Endothelial cell of umbilical vein (primary cell): ENCODE data around the gene SLC33A1. TPM values are rescaled to one million over a fixed set of nuclear protein-coding genes. Genes with fewer than 3 reads are reported as not detected.

Experiments used
- BruUV-seq: library from RNA; stranded (reverse); fragments of 400-500 nt; replicated peaks from 2 replicates; lab custom pipeline; 2021; lab: Mats Ljungman, UMichigan
- CTCF ChIA-PET: fragments of 300-600, 350-600 bp; sonication (Branson Sonifier 250); formaldehyde crosslinking; loops from one replicate; lab custom pipeline; 2021; ENCODE audit warnings: antibody characterized with exemption, inconsistent platforms; lab: Charles Lee
- POLR2A ChIA-PET: fragments of 300-600, 350-600 bp; sonication (Branson Sonifier 250); formaldehyde crosslinking; loops from one replicate; lab custom pipeline; 2021; ENCODE audit warnings: antibody characterized with exemption, inconsistent platforms; lab: Charles Lee
- DNase-seq: peaks from one replicate; pipeline ENCODE4 v3.0.0-alpha.2; 2011; ENCODE audit warnings: low read depth, low spot score
- FAIRE-seq: peaks from 2 replicates; lab custom pipeline; 2011; peaks lifted over from hg19 to GRCh38; lab: Jason Lieb, UNC
- H2AFZ ChIP-seq: 2 replicates; pipeline ENCODE4 v1.6.0; 2012; ENCODE audit warnings: low read depth, low read length, control low read depth, inconsistent platforms
- H3K27ac ChIP-seq: 2 replicates; pipeline ENCODE4 v1.5.1; 2011; ENCODE audit warnings: low read depth, mild to moderate bottlenecking, control low read depth, low read length, moderate library complexity; ENCODE audit not compliant: insufficient read depth
- H3K27me3 ChIP-seq, 2 experiments: 2 replicates each; pipeline versions ENCODE4 v1.6.0 to v1.6.1; 2011; ENCODE audit warnings: low read length in 2 of 2, mixed read lengths in 1 of 2; ENCODE audit not compliant: control insufficient read depth in 2 of 2, insufficient read depth in 2 of 2
- H3K36me3 ChIP-seq, 2 experiments: 2 replicates in 1 of 2; 3 replicates in 1 of 2; pipeline ENCODE4 v1.5.1; 2011; ENCODE audit warnings: low read length in 2 of 2, mild to moderate bottlenecking in 1 of 2, moderate library complexity in 1 of 2; ENCODE audit not compliant: control insufficient read depth in 2 of 2, insufficient read depth in 2 of 2; ENCODE audit errors: extremely low read depth in 1 of 2
- H3K4me1 ChIP-seq: 3 replicates; pipeline ENCODE4 v1.5.1; 2011; ENCODE audit warnings: mild to moderate bottlenecking, low read length; ENCODE audit not compliant: control insufficient read depth, insufficient read depth; ENCODE audit errors: extremely low read depth
- H3K4me2 ChIP-seq: 2 replicates; pipeline ENCODE4 v1.6.1; 2011; ENCODE audit warnings: low read length, control low read depth, mixed read lengths; ENCODE audit not compliant: insufficient read depth
- H3K4me3 ChIP-seq, 3 experiments: fragments of 200-600 bp in 1 of 3; sonication (generic), shearing (Covaris generic) in 1 of 3; replicated peaks in 1 of 3; 2 replicates each; pipeline ENCODE4 v1.5.1; 2011 to 2016; ENCODE audit warnings: control low read depth in 3 of 3, low read length in 3 of 3, mild to moderate bottlenecking in 2 of 3, inconsistent platforms in 1 of 3, low read depth in 1 of 3, moderate library complexity in 1 of 3; ENCODE audit not compliant: insufficient read depth in 1 of 3
- H3K79me2 ChIP-seq: 2 replicates; pipeline ENCODE4 v1.6.0; 2012; ENCODE audit warnings: low read length, inconsistent platforms; ENCODE audit not compliant: control insufficient read depth, insufficient read depth
- H3K9ac ChIP-seq: replicated peaks from 2 replicates; pipeline ENCODE3; 2011; ENCODE audit warnings: low read length, control low read depth; ENCODE audit not compliant: insufficient read depth; ENCODE audit errors: extremely low read depth
- H3K9me1 ChIP-seq: replicated peaks from 3 replicates; pipeline ENCODE4 v1.6.0; 2011; ENCODE audit warnings: mild to moderate bottlenecking, low read length; ENCODE audit not compliant: control insufficient read depth, insufficient read depth; ENCODE audit errors: extremely low read depth
- H3K9me3 ChIP-seq: replicated peaks from 2 replicates; pipeline ENCODE4 v1.5.1; 2012; ENCODE audit warnings: low read length, inconsistent platforms; ENCODE audit not compliant: control insufficient read depth, insufficient read depth
- H4K20me1 ChIP-seq: replicated peaks from 2 replicates; pipeline ENCODE3; 2011; ENCODE audit warnings: mild to moderate bottlenecking, low read length; ENCODE audit not compliant: control insufficient read depth, insufficient read depth; ENCODE audit errors: extremely low read depth
- CTCF ChIP-seq, 2 donors: IDR thresholded peaks; 1 replicate in 1 of 2; 2 replicates in 1 of 2; pipeline ENCODE4 v1.5.1; 2011; ENCODE audit warnings: low read length in 2 of 2, mild to moderate bottlenecking in 2 of 2, moderate library complexity in 2 of 2, control low read depth in 1 of 2, inconsistent platforms in 1 of 2, low read depth in 1 of 2; ENCODE audit not compliant: insufficient read depth in 1 of 2; ENCODE audit errors: extremely low read depth in 1 of 2
- EZH2 ChIP-seq: IDR thresholded peaks from 2 replicates; pipeline ENCODE4 v1.6.1; 2012; ENCODE audit warnings: borderline replicate concordance, low read depth, mild to moderate bottlenecking, moderate library complexity, low read length, inconsistent platforms; ENCODE audit not compliant: severe bottlenecking
- FOS ChIP-seq: IDR thresholded peaks from 2 replicates; pipeline ENCODE4 v1.6.1; 2011; ENCODE audit warnings: mild to moderate bottlenecking, low read length, moderate library complexity, borderline replicate concordance; ENCODE audit not compliant: insufficient read depth
- GATA2 ChIP-seq: IDR thresholded peaks from 2 replicates; pipeline ENCODE4 v1.7.0; 2011; ENCODE audit warnings: low read depth, mild to moderate bottlenecking, moderate library complexity, mixed read lengths, low read length; ENCODE audit not compliant: insufficient read length, insufficient read depth
- JUN ChIP-seq: IDR thresholded peaks from 2 replicates; pipeline ENCODE4 v1.6.1; 2011; ENCODE audit warnings: borderline replicate concordance, low read depth; ENCODE audit not compliant: insufficient read length, insufficient read depth
- MAX ChIP-seq: IDR thresholded peaks from 2 replicates; pipeline ENCODE4 v1.6.1; 2011; ENCODE audit not compliant: insufficient read depth, insufficient read length
- MYC ChIP-seq: IDR thresholded peaks from one replicate; pipeline ENCODE4 v1.6.1; 2011; ENCODE audit warnings: mild to moderate bottlenecking, low read depth, low read length
- POLR2A ChIP-seq: IDR thresholded peaks from 2 replicates; pipeline ENCODE4 v1.6.1; 2012; ENCODE audit warnings: low read depth, mild to moderate bottlenecking, control low read depth, low read length
- POLR2AphosphoS5 ChIP-seq: IDR thresholded peaks from 2 replicates; pipeline ENCODE4 v1.6.1; 2012; ENCODE audit warnings: low read depth, mild to moderate bottlenecking, control low read depth, low read length, moderate library complexity; ENCODE audit not compliant: insufficient read depth
- dilution Hi-C: fragments of 300-500 bp; cut with MboI; formaldehyde crosslinking; loops from one replicate; pipeline ENCODE4 v1.15.0; 2019; ENCODE audit warnings: low sequenced_read_pairs; ENCODE audit not compliant: extremely low pct_ligation_motif_present
- intact Hi-C: fragments of 100-400 bp; cut with micrococcal nuclease; formaldehyde crosslinking; loops from one replicate; pipeline ENCODE4 v1.10.0; 2022
- polyA plus RNA-seq, 4 experiments: library from polyadenylated mRNA; depleted of rRNA in 3 of 4; stranded (reverse) in 3 of 4; unstranded in 1 of 4; fragments of >200 nt; gene quantifications; 2 replicates each; pipeline versions ENCODE4 v1.2.1 to v1.2.3, GENCODE V29; 2011 to 2012; ENCODE audit warnings: missing spikeins in 1 of 4
- total RNA-seq: library from RNA; stranded (reverse); gene quantifications from 2 replicates; pipeline ENCODE4 v1.2.3, GENCODE V29; 2021

Gene SLC33A1
- total and polyA plus RNA-seq, 2 donors (not counting 3 experiments of a cell fraction or from before 2014, with no cell fraction given) = 28.4 to 30.3 TPM

- no peaks in the 10 kb centered on the region for H3K9me3 ChIP-seq
- ChIA-PET CTCF (interaction anchor here (1.6 kb wide), 1 partner anchor 89 kb away, joined by 8 read pairs; the partner anchor contains the start of gene C3orf33), POLR2A (no interaction called here)
Measured at GRCh38 chr3:155895379-155895900, 41.2 kb upstream of the SLC33A1 start.

More at GRCh38 chr3:155895379-155895900, 41.2 kb upstream of the SLC33A1 start:
- Histone ChIP-seq H3K9me1 (no peaks in the 10 kb centered on the region), H3K4me2 (no peak overlapping the region), H3K4me3 (no peak overlapping the region), H3K27me3 (no peaks in the 10 kb centered on the region), H3K9ac (no peak overlapping the region), H3K4me1 (peaks cover 5% of the 10 kb centered on the region), H3K79me2 (peaks cover 26% of the 10 kb centered on the region), H2AFZ (no peak overlapping the region), H3K36me3 (peaks cover 0 to 13% of the 10 kb centered on the region in 2 experiments), H4K20me1 (no peaks in the 10 kb centered on the region), H3K27ac (no peak overlapping the region)
- DNase-seq (no peak), FAIRE-seq (no peak)
- dilution Hi-C loops = no loop called here
- TF ChIP-seq MAX (no peak), GATA2 (no peak), POLR2AphosphoS5 (no peak), CTCF (IDR thresholded peaks at IDR 0.05; ENCODE audit: extremely low read depth in 1 of 2, insufficient read depth in 1 of 2, low read depth in 1 of 2, low read length in 2 of 2) (no peak), JUN (no peak), POLR2A (no peak), FOS (no peak), MYC (no peak), EZH2 (no peak)
- intact Hi-C loops = no loop called here
- no TSS peak for BruUV-seq
